ENCODE data around the gene PRLR.
"Not testable (repeated sequence)": the region's sequence is repeated elsewhere in the genome, so short reads cannot be mapped to it uniquely, and the experiment has no call there.

Gene PRLR

GRCh38 chr5:35120715-35121114 lies 109.6 kb downstream of the PRLR start:
- no peak for DNase-seq

- DNase-seq = no peak
Observed at GRCh38 chr5:35117967-35118366, 112.3 kb downstream of the PRLR start.

GRCh38 chr5:35115920-35116319 lies 114.4 kb downstream of the PRLR start:
- DNase-seq = no peak

- DNase-seq = no peak
Observed at GRCh38 chr5:35114698-35115097, 115.6 kb downstream of the PRLR start.

GRCh38 chr5:35112300-35112699 lies 118.0 kb downstream of the PRLR start:
- no peak for DNase-seq

- DNase-seq = not testable (repeated sequence)
Observed at GRCh38 chr5:35104550-35104949, 125.7 kb downstream of the PRLR start.

GRCh38 chr5:35103637-35104299 lies 126.5 kb downstream of the PRLR start:
- no peak for DNase-seq

GRCh38 chr5:35101720-35102119 lies 128.6 kb downstream of the PRLR start:
- not testable (repeated sequence) for DNase-seq

GRCh38 chr5:35101016-35101415 lies 129.3 kb downstream of the PRLR start:
- DNase-seq = no peak

GRCh38 chr5:35098214-35098613 lies 132.1 kb downstream of the PRLR start:
- DNase-seq = no peak

GRCh38 chr5:35096932-35097331 lies 133.4 kb downstream of the PRLR start:
- DNase-seq = no peak

- DNase-seq = no peak
Observed at GRCh38 chr5:35096216-35096615, 134.1 kb downstream of the PRLR start.

GRCh38 chr5:35095366-35095765 lies 134.9 kb downstream of the PRLR start:
- no peak for DNase-seq

GRCh38 chr5:35094948-35095347 lies 135.3 kb downstream of the PRLR start:
- DNase-seq = no peak

- no peak for DNase-seq
Observed at GRCh38 chr5:35092703-35093102, 137.6 kb downstream of the PRLR start.

GRCh38 chr5:35091704-35092103 lies 138.6 kb downstream of the PRLR start:
- DNase-seq = no peak

GRCh38 chr5:35089334-35090314 lies 140.7 kb downstream of the PRLR start:
- no peak for DNase-seq

- no peak for DNase-seq
Observed at GRCh38 chr5:35087991-35088390, 142.3 kb downstream of the PRLR start.

GRCh38 chr5:35083150-35083549 lies 147.1 kb downstream of the PRLR start:
- DNase-seq = no peak

GRCh38 chr5:35082530-35082929 lies 147.8 kb downstream of the PRLR start:
- no peak for DNase-seq

GRCh38 chr5:35081134-35081533 lies 149.2 kb downstream of the PRLR start:
- DNase-seq = no peak

- no peak for DNase-seq
Observed at GRCh38 chr5:35073160-35073559, 157.1 kb downstream of the PRLR start.

- no peak for DNase-seq
Observed at GRCh38 chr5:35069188-35069587, 161.1 kb downstream of the PRLR start.

- DNase-seq = no peak
Observed at GRCh38 chr5:35067985-35068384, 162.3 kb downstream of the PRLR start.

Measured in NCI-H524 treated with DMSO at 0.1 percent for 48 hours (cell line).